Panc1 (cell line): ENCODE measurements around the gene CCDC174. TPM values are rescaled to one million over a fixed set of nuclear protein-coding genes. Genes with fewer than 3 reads are reported as not detected.

ENCODE experiments used
- ATAC-seq: fragments of 200-7000 bp; cut with Tn5 transposase; 2 replicates; pipeline ENCODE4 v1.9.1; 2020; ENCODE audit warnings: mild to moderate bottlenecking, moderate library complexity
- BruUV-seq: library from RNA; stranded (reverse); fragments of 400-500 nt; replicated peaks from 2 replicates; lab custom pipeline; 2021; lab: Mats Ljungman, UMichigan
- CTCF ChIA-PET: fragments of 300-600 bp; sonication (Branson Sonifier 250); formaldehyde crosslinking; loops from one replicate; lab custom pipeline; 2022; ENCODE audit warnings: antibody characterized with exemption; lab: Charles Lee
- POLR2A ChIA-PET: fragments of 300-600 bp; sonication (Branson Sonifier 250); formaldehyde crosslinking; loops from one replicate; lab custom pipeline; 2022; ENCODE audit warnings: antibody characterized with exemption; lab: Charles Lee
- DNase-seq: peaks from one replicate; pipeline ENCODE4 v3.0.0-alpha.2; 2010; ENCODE audit warnings: low read depth, low spot score
- H3K27ac ChIP-seq: 2 replicates; pipeline ENCODE4 v1.5.1; 2011; ENCODE audit warnings: mild to moderate bottlenecking, low read length, inconsistent platforms
- H3K27me3 ChIP-seq: fragments of 200-500 bp; sonication (Bioruptor generic); 2 replicates; pipeline ENCODE4 v1.6.0; 2014; ENCODE audit warnings: low read length, inconsistent platforms; ENCODE audit not compliant: control insufficient read depth, insufficient read depth
- H3K36me3 ChIP-seq: fragments of 200-500 bp; sonication (Bioruptor generic); 2 replicates; pipeline ENCODE4 v1.5.1; 2014; ENCODE audit warnings: inconsistent platforms, mild to moderate bottlenecking, low read length, moderate library complexity; ENCODE audit not compliant: control insufficient read depth, insufficient read depth
- H3K4me1 ChIP-seq: 2 replicates; pipeline ENCODE4 v1.5.1; 2011; ENCODE audit warnings: inconsistent platforms, mild to moderate bottlenecking, low read length, moderate library complexity; ENCODE audit not compliant: control insufficient read depth, insufficient read depth
- H3K4me3 ChIP-seq, 2 experiments: 2 replicates each; pipeline ENCODE4 v1.5.1; 2011 to 2012; ENCODE audit warnings: low read depth in 2 of 2, low read length in 2 of 2, mild to moderate bottlenecking in 2 of 2, inconsistent platforms in 1 of 2, moderate library complexity in 1 of 2
- H3K9me3 ChIP-seq: fragments of 200-500 bp; sonication (Bioruptor generic); 2 replicates; pipeline ENCODE4 v1.5.1; 2014; ENCODE audit warnings: low read depth, mild to moderate bottlenecking, inconsistent platforms, low read length, moderate library complexity; ENCODE audit not compliant: control insufficient read depth, insufficient read depth
- CTCF ChIP-seq: fragments of 450-650 bp; IDR thresholded peaks from 2 replicates; pipeline ENCODE4 v1.5.1; 2017; ENCODE audit warnings: mild to moderate bottlenecking
- POLR2AphosphoS5 ChIP-seq: IDR thresholded peaks from 2 replicates; pipeline ENCODE4 v1.6.1; 2012; ENCODE audit warnings: mild to moderate bottlenecking, low read depth, low read length, moderate library complexity
- REST ChIP-seq, 2 experiments: IDR thresholded peaks; 2 replicates each; pipeline ENCODE4 v1.6.1; 2011 to 2012; ENCODE audit warnings: low read depth in 2 of 2, control low read depth in 1 of 2, low read length in 1 of 2, mild to moderate bottlenecking in 1 of 2, moderate library complexity in 1 of 2; ENCODE audit not compliant: insufficient read depth in 1 of 2
- SIN3A ChIP-seq: IDR thresholded peaks from 2 replicates; pipeline ENCODE4 v1.6.1; 2012; ENCODE audit warnings: low read depth, mild to moderate bottlenecking, low read length, moderate library complexity, borderline replicate concordance; ENCODE audit not compliant: insufficient read depth
- TCF7L2 ChIP-seq: IDR thresholded peaks from 2 replicates; pipeline ENCODE4 v1.6.1; 2011; ENCODE audit warnings: mild to moderate bottlenecking, low read depth, low read length, inconsistent platforms
- in situ Hi-C: cut with HindIII; loops from 2 replicates; pipeline ENCODE4 v1.10.0; 2016; ENCODE audit warnings: low sequenced_read_pairs, low pct_unique_long_range_greater_than_20kb
- intact Hi-C: fragments of 100-400 bp; cut with micrococcal nuclease; formaldehyde crosslinking; loops from one replicate; pipeline ENCODE4 v1.10.0; 2022; ENCODE audit not compliant: unreplicated experiment
- total RNA-seq: library from RNA; stranded (reverse); gene quantifications from one replicate; pipeline ENCODE4 v1.2.1, GENCODE V29; 2021; ENCODE audit not compliant: unreplicated experiment

Gene CCDC174
- total RNA-seq, 1 experiment from 2014 or later = 10.6 TPM

GRCh38 chr3:14628406-14628805 is 23.2 kb upstream of the CCDC174 start:
- no peak overlapping the region for H3K4me3 ChIP-seq
- CTCF ChIA-PET = no interaction called here
- no peaks in the 10 kb centered on the region; the same call in 1 of the 2 replicates for H3K36me3 ChIP-seq
- intact Hi-C loops (no loop called here), in situ Hi-C loops (no loop called here)
- H3K27me3 ChIP-seq = no peaks in the 10 kb centered on the region
- no TSS peak for BruUV-seq
- H3K9me3 ChIP-seq = no peaks in the 10 kb centered on the region
- H3K4me1 ChIP-seq = no peaks in the 10 kb centered on the region
- H3K27ac ChIP-seq = no peak overlapping the region
- ATAC-seq (no peak), DNase-seq (no peak)
- TF ChIP-seq REST (IDR thresholded peaks at IDR 0.05; ENCODE audit: insufficient read depth in 1 of 2, low read depth in 2 of 2, low read length in 1 of 2) (no peak), CTCF (no peak), SIN3A (no peak), POLR2AphosphoS5 (no peak), TCF7L2 (no peak)
- POLR2A ChIA-PET = no interaction called here

GRCh38 chr3:14630404-14631100 is 21.0 kb upstream of the CCDC174 start:
- H3K27ac ChIP-seq = no peak overlapping the region
- DNase-seq (no peak), ATAC-seq (no peak)
- H3K4me1 ChIP-seq = no peaks in the 10 kb centered on the region
- H3K9me3 ChIP-seq = no peaks in the 10 kb centered on the region
- no TSS peak for BruUV-seq
- no peaks in the 10 kb centered on the region for H3K27me3 ChIP-seq
- intact Hi-C loops (no loop called here), in situ Hi-C loops (no loop called here)
- no peaks in the 10 kb centered on the region for H3K36me3 ChIP-seq
- TF ChIP-seq CTCF (no peak), REST (IDR thresholded peaks at IDR 0.05; ENCODE audit: insufficient read depth in 1 of 2, low read depth in 2 of 2, low read length in 1 of 2) (no peak), TCF7L2 (no peak), SIN3A (no peak), POLR2AphosphoS5 (no peak)
- CTCF ChIA-PET = no interaction called here
- POLR2A ChIA-PET = interaction anchor here (0.7 kb wide), 1 partner anchor 40 kb away, joined by 6 read pairs; no protein-coding TSS in a partner anchor
- no peak overlapping the region for H3K4me3 ChIP-seq
